Measurements from ENCODE around the gene KCNQ4. TPM values are rescaled to one million over a fixed set of nuclear protein-coding genes. Genes with fewer than 3 reads are reported as not detected.
A peak's percentile ranks its signal among the peaks of the same experiment; 100 is the strongest.

The KCNQ4 gene
- total and polyA plus RNA-seq, 4 experiments from 2014 or later, result 0.14 to 0.33 (median 0.20) TPM; not detected in 1

DNA sequence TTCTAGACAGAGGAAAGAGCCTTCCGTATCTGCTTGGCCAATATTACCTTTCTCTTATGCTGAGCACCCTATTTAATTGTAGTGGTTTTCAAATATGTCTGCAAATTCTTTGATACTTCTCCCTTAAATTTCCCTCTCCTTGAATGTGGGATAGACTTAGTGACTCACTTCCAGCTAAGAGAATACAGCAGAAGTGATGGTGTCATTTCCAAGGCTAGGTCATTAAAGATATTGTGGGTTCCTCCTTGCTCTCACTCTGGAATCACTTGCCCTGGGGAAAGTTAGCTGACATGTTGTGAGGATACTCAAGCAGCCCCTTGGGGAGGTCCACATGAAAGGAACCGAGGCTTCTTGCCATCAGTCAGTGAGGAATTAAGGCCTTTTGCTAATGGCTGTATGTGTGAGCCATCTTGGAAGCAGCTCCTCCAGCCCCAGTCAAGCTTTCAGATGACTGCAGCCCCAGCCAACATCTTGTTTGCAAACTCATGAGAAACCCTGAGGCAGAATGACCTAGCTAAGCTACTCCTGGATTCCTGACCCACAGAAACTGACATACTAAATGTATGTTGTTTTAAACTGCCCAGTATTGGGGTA, 86.6 kb downstream of the KCNQ4 start:
- CTCF ChIA-PET (ENCODE audit: partially characterized antibody), result no interaction called here
- H3K4me3 Mint-ChIP-seq, result no peak overlapping the region
- no peaks in the 10 kb centered on the region for H3K27me3 Mint-ChIP-seq

DNA sequence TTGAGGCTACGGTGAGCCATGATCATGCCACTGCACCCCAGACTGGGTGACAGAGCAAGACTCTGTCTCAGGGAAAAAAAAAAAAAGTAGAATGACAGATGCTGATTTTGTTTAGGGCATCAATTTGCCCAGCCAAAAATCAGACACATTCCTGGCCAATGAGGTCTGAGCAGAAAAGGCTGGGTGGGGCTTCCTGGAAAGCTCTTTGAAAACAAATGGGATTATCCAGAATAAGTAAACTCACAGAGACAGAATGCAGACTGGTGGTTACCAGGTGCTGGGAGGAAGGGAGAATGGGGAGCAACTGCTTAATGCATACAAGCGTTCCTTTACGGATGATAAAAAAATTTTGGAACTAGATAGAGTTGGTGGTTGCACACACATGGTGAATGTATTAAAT, 88.7 kb downstream of the KCNQ4 start:
- no peak overlapping the region for H3K27ac ChIP-seq (ENCODE audit: low read depth, low read length)
- Mint-ChIP-seq H3K36me3 (no peaks in the 10 kb centered on the region), H3K4me1 (peaks cover 22 to 34% (median 29%) of the 10 kb centered on the region in 4 donors), H3K27ac (no peak overlapping the region), H3K9me3 (peaks cover 0 to 9% (median 2%) of the 10 kb centered on the region in 8 donors), H3K4me3 (no peak overlapping the region), H3K27me3 (no peaks in the 10 kb centered on the region)
- H3K4me3 ChIP-seq (ENCODE audit: low read length in 2 of 2), result no peak overlapping the region
- H3K36me3 ChIP-seq (ENCODE audit: insufficient read depth, low read length), result no peaks in the 10 kb centered on the region
- intact Hi-C loops (cut with micrococcal nuclease), result no loop called here
- H3K9me3 ChIP-seq (ENCODE audit: control insufficient read depth in 1 of 2, low read length in 2 of 2), result no peaks in the 10 kb centered on the region
- ChIA-PET POLR2A (ENCODE audit: partially characterized antibody) (interaction anchor here (2.3 kb wide), 1 partner anchor 10 kb away, joined by 13 read pairs; the partner anchor contains the start of gene CITED4), CTCF (ENCODE audit: partially characterized antibody) (interaction anchor here (0.8 kb wide), 1 partner anchor 80 kb away, joined by 3 read pairs; no protein-coding TSS in a partner anchor)
- H3K4me1 ChIP-seq (ENCODE audit: insufficient read depth, low read length), result peaks cover 25% of the 10 kb centered on the region
- no peaks in the 10 kb centered on the region for H3K27me3 ChIP-seq (ENCODE audit: insufficient read depth, low read length)
- no peak for DNase-seq

More for the DNA sequence above, 86.6 kb downstream of the KCNQ4 start:
- Histone ChIP-seq H3K4me1 (ENCODE audit: insufficient read depth, low read length) (peaks cover 5% of the 10 kb centered on the region), H3K36me3 (ENCODE audit: insufficient read depth, low read length) (no peaks in the 10 kb centered on the region), H3K4me3 (ENCODE audit: low read length in 2 of 2) (no peak overlapping the region), H3K9me3 (ENCODE audit: control insufficient read depth in 1 of 2, low read length in 2 of 2) (no peaks in the 10 kb centered on the region), H3K27me3 (ENCODE audit: insufficient read depth, low read length) (no peaks in the 10 kb centered on the region), H3K27ac (ENCODE audit: low read depth, low read length) (no peak overlapping the region)
- POLR2A ChIA-PET (ENCODE audit: partially characterized antibody), result interaction anchor here (2.3 kb wide), 1 partner anchor 8 kb away, joined by 13 read pairs; the partner anchor contains the start of gene CITED4
- peaks cover 6 to 14% (median 13%) of the 10 kb centered on the region in 4 donors for H3K4me1 Mint-ChIP-seq
- intact Hi-C loops (cut with micrococcal nuclease), result no loop called here
- no peaks in the 10 kb centered on the region for H3K36me3 Mint-ChIP-seq
- H3K9me3 Mint-ChIP-seq, result peaks cover 0 to 2% (median 0%) of the 10 kb centered on the region in 8 donors
- H3K27ac Mint-ChIP-seq, result no peak overlapping the region
- DNase-seq, result no peak

DNA sequence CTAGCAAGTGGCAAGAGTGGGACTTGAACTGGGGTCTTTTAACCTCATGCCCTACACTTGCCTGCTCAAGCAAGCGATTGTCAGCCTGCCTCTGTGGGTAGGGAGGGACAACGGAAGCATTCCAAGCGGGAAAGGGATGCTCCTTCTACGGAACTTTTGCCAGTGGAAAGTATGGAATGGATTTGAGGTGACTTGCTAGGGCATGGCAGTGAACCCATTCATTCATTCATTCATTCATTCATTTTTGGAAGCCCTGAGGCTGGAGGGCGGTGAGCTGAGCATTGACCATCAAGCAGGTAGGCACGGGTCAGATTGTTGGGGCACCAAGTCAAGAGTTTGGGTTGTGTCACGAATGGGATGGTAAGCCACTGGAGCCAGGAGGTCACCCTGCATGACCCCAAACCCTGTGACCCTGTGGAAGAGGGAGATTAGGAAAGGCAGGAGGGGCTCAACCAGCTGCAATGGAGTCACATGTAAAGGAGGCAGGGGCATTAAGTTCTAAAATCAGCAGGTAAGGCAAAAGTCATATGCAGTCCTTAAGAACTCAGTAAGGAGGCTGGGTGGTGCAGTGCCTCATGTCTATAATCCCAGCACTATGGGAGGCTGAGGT, 90.4 kb downstream of the KCNQ4 start:
- H3K4me3 ChIP-seq (ENCODE audit: low read length in 2 of 2), result no peak overlapping the region
- ChIA-PET POLR2A (ENCODE audit: partially characterized antibody) (interaction anchor here (0.8 to 3.2 kb wide), 3 partner anchors 12 to 16 kb away, joined by 3 to 46 read pairs (median 3); partner anchors contain the start of gene CITED4), CTCF (ENCODE audit: partially characterized antibody) (interaction anchor here (0.9 to 1.1 kb wide), 3 partner anchors 18 to 101 kb away, joined by 3 to 6 read pairs (median 3); no protein-coding TSS in a partner anchor)
- Mint-ChIP-seq H3K27ac (peak overlapping the region in 1 of 7 donors; percentile 23), H3K9me3 (peaks cover 0 to 9% (median 2%) of the 10 kb centered on the region in 8 donors), H3K36me3 (no peaks in the 10 kb centered on the region), H3K4me1 (peaks cover 23 to 40% (median 31%) of the 10 kb centered on the region in 4 donors), H3K27me3 (no peaks in the 10 kb centered on the region), H3K4me3 (no peak overlapping the region)
- intact Hi-C loops (cut with micrococcal nuclease), result no loop called here
- H3K27ac ChIP-seq (ENCODE audit: low read depth, low read length), result no peak overlapping the region
- no peak for DNase-seq
- H3K36me3 ChIP-seq (ENCODE audit: insufficient read depth, low read length), result no peaks in the 10 kb centered on the region
- H3K4me1 ChIP-seq (ENCODE audit: insufficient read depth, low read length), result peaks cover 31% of the 10 kb centered on the region
- H3K27me3 ChIP-seq (ENCODE audit: insufficient read depth, low read length), result no peaks in the 10 kb centered on the region
- H3K9me3 ChIP-seq (ENCODE audit: control insufficient read depth in 1 of 2, low read length in 2 of 2), result no peaks in the 10 kb centered on the region

DNA sequence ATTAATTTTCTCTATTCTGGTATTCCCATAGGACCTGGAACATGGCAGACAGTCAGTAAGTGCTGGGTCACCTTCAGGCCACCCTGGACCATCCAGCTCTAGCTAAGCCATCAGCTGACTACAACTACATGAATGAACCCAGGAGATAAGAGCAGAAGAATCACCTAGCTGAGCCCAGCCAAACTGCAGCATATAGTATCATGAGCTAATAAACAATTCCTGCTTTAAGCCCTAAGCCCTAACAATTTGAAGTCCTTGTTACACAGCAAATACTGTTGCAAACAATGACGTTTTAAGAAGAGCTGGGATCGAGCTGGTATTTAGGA, 92.8 kb downstream of the KCNQ4 start:
- Histone ChIP-seq H3K4me3 (ENCODE audit: low read length in 2 of 2) (no peak overlapping the region), H3K36me3 (ENCODE audit: insufficient read depth, low read length) (no peaks in the 10 kb centered on the region), H3K9me3 (ENCODE audit: control insufficient read depth in 1 of 2, low read length in 2 of 2) (no peaks in the 10 kb centered on the region), H3K27ac (ENCODE audit: low read depth, low read length) (no peak overlapping the region), H3K4me1 (ENCODE audit: insufficient read depth, low read length) (peaks cover 31% of the 10 kb centered on the region), H3K27me3 (ENCODE audit: insufficient read depth, low read length) (no peaks in the 10 kb centered on the region)
- Mint-ChIP-seq H3K4me3 (no peak overlapping the region), H3K4me1 (peaks cover 23 to 40% (median 31%) of the 10 kb centered on the region in 4 donors), H3K27ac (peak overlapping the region in 3 of 7 donors; percentile 18 to 83 (median 70)), H3K36me3 (no peaks in the 10 kb centered on the region), H3K9me3 (peaks cover 0 to 8% (median 1%) of the 10 kb centered on the region in 8 donors), H3K27me3 (peaks cover 0 to under 1% of the 10 kb centered on the region in 2 donors)
- ChIA-PET POLR2A (ENCODE audit: partially characterized antibody) (interaction anchor here (0.8 to 3.2 kb wide), 5 partner anchors 12 to 185 kb away, joined by 3 to 46 read pairs (median 4); partner anchors contain the start of genes CITED4 and NFYC), CTCF (ENCODE audit: partially characterized antibody) (interaction anchor here (1.0 to 1.8 kb wide), 6 partner anchors 9 to 128 kb away, joined by 3 to 7 read pairs (median 3); no protein-coding TSS in a partner anchor)
- DNase-seq, result no peak
- intact Hi-C loops (cut with micrococcal nuclease), result no loop called here

DNA sequence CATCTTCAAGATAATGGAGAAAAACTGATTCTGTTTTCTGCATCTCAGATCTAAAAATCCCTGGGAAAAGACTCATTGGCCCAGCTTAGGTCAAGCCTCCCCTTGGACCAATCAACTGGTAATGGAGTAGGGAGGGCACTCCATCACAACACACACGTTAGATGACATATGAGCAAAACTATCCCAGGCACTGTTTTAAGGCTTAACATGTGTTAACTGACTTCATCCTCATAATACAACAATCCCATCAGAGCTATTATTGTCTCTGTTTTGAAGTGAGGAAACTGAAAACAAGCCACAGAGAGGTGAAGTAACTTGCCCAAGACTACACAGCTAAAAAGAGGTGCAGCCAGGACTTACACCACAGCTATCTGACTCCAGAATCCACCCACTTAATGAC, 93.3 kb downstream of the KCNQ4 start:
- no peak overlapping the region for H3K27ac ChIP-seq (ENCODE audit: low read depth, low read length)
- no peaks in the 10 kb centered on the region for H3K36me3 ChIP-seq (ENCODE audit: insufficient read depth, low read length)
- no peak for DNase-seq
- H3K27me3 Mint-ChIP-seq, result peaks cover 0 to 2% of the 10 kb centered on the region in 2 donors
- H3K4me3 ChIP-seq (ENCODE audit: low read length in 2 of 2), result no peak overlapping the region
- peak overlapping the region in 5 of 7 donors; percentile 18 to 67 (median 41) for H3K27ac Mint-ChIP-seq
- no peaks in the 10 kb centered on the region for H3K9me3 ChIP-seq (ENCODE audit: control insufficient read depth in 1 of 2, low read length in 2 of 2)
- no peaks in the 10 kb centered on the region for H3K36me3 Mint-ChIP-seq
- H3K9me3 Mint-ChIP-seq, result peaks cover 0 to 8% (median 1%) of the 10 kb centered on the region in 8 donors
- no peaks in the 10 kb centered on the region for H3K27me3 ChIP-seq (ENCODE audit: insufficient read depth, low read length)
- peak overlapping the region in 1 of 8 donors; percentile 6 for H3K4me3 Mint-ChIP-seq
- intact Hi-C loops (cut with micrococcal nuclease), result no loop called here
- peaks cover 23 to 40% (median 31%) of the 10 kb centered on the region in 4 donors for H3K4me1 Mint-ChIP-seq
- H3K4me1 ChIP-seq (ENCODE audit: insufficient read depth, low read length), result peaks cover 31% of the 10 kb centered on the region
- ChIA-PET POLR2A (ENCODE audit: partially characterized antibody) (interaction anchor here (1.0 to 3.2 kb wide), 3 partner anchors 12 to 185 kb away, joined by 4 to 46 read pairs (median 4); partner anchors contain the start of gene CITED4), CTCF (ENCODE audit: partially characterized antibody) (interaction anchor here (1.0 to 1.8 kb wide), 6 partner anchors 10 to 127 kb away, joined by 3 to 7 read pairs (median 3); no protein-coding TSS in a partner anchor)

DNA sequence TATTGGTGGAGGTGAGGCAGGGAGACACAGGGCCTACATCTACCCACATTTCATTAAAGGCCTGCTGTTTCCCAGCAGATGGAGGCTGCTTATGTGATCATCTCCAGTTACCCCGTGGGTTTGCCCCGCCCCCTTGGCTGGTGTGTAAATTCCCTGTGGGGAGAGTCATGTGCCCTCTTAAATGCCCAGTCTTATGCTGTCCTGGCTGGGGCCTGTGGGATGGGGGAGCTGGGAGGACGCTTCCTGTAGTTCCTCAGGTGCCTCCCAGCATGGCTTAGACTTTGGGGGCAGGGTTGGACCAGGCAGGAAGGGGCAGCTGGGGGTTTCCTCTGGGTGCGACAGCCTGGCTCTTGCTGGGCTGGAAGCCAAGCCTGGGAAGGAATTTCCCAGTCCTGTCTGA, 94.1 kb downstream of the KCNQ4 start:
- POLR2A ChIA-PET (ENCODE audit: partially characterized antibody), result no interaction called here
- intact Hi-C loops (cut with micrococcal nuclease), result no loop called here
- no peaks in the 10 kb centered on the region for H3K9me3 ChIP-seq (ENCODE audit: control insufficient read depth in 1 of 2, low read length in 2 of 2)
- H3K4me1 Mint-ChIP-seq, result peaks cover 23 to 40% (median 31%) of the 10 kb centered on the region in 4 donors
- no peak overlapping the region for H3K27ac ChIP-seq (ENCODE audit: low read depth, low read length)
- no peak for DNase-seq
- H3K27ac Mint-ChIP-seq, result peak overlapping the region in 1 of 7 donors; percentile 42
- peaks cover 2 to 7% of the 10 kb centered on the region in 2 donors for H3K27me3 Mint-ChIP-seq
- H3K4me3 ChIP-seq (ENCODE audit: low read length in 2 of 2), result no peak overlapping the region
- no peaks in the 10 kb centered on the region for H3K27me3 ChIP-seq (ENCODE audit: insufficient read depth, low read length)
- H3K4me1 ChIP-seq (ENCODE audit: insufficient read depth, low read length), result peaks cover 31% of the 10 kb centered on the region
- CTCF ChIA-PET (ENCODE audit: partially characterized antibody), result no interaction called here
- no peaks in the 10 kb centered on the region for H3K36me3 ChIP-seq (ENCODE audit: insufficient read depth, low read length)
- H3K36me3 Mint-ChIP-seq, result no peaks in the 10 kb centered on the region
- peaks cover 0 to 11% (median 1%) of the 10 kb centered on the region in 8 donors for H3K9me3 Mint-ChIP-seq
- H3K4me3 Mint-ChIP-seq, result no peak overlapping the region

DNA sequence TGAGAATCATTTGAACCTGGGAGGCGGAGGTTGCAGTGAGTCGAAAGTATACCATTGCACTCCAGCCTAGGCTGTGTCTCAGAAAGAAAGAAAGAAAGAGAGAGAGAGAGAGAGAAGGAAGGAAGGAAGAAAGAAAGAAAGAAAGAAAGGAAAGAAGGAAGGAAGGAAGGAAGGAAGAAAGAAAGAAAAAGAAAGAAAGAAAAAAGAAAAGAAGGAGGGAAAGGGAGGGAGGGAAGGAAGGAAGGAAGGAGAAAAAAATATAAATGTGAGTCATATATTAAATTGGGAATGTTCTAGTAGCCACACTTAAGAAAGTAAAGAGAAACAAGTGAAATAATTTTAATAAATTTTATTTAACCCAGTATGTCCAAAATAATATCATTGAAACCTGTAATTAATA, 95.3 kb downstream of the KCNQ4 start:
- POLR2A ChIA-PET (ENCODE audit: partially characterized antibody), result no interaction called here
- Mint-ChIP-seq H3K4me3 (no peak overlapping the region), H3K27ac (no peak overlapping the region), H3K9me3 (peaks cover 0 to 13% (median 3%) of the 10 kb centered on the region in 8 donors), H3K4me1 (peaks cover 20 to 36% (median 28%) of the 10 kb centered on the region in 4 donors), H3K27me3 (peaks cover 8 to 12% of the 10 kb centered on the region in 2 donors), H3K36me3 (no peaks in the 10 kb centered on the region)
- Histone ChIP-seq H3K4me1 (ENCODE audit: insufficient read depth, low read length) (peaks cover 31% of the 10 kb centered on the region), H3K27ac (ENCODE audit: low read depth, low read length) (no peak overlapping the region), H3K36me3 (ENCODE audit: insufficient read depth, low read length) (no peaks in the 10 kb centered on the region), H3K9me3 (ENCODE audit: control insufficient read depth in 1 of 2, low read length in 2 of 2) (no peaks in the 10 kb centered on the region), H3K27me3 (ENCODE audit: insufficient read depth, low read length) (no peaks in the 10 kb centered on the region), H3K4me3 (ENCODE audit: low read length in 2 of 2) (no peak overlapping the region)
- CTCF ChIA-PET (ENCODE audit: partially characterized antibody), result no interaction called here
- DNase-seq, result no peak
- intact Hi-C loops (cut with micrococcal nuclease), result no loop called here
